Activated CD8-positive, alpha-beta memory T cell treated with anti-CD3 and anti-CD28 coated beads, Interleukin-2, amount 50 U/mL, for 4 hours (primary cell): ENCODE measurements around the gene ERBIN.
"Not testable (repeated sequence)": the region's sequence is repeated elsewhere in the genome, so short reads cannot be mapped to it uniquely, and the experiment has no call there.

Experiments used
- DNase-seq: peaks from one replicate; pipeline ENCODE4 v3.0.0-alpha.2; 2020

The ERBIN gene

GRCh38 chr5:66012271-66012670 lies 85.9 kb downstream of the ERBIN start:
- DNase-seq: no peak

- no peak for DNase-seq
These were observed 87.0 kb downstream of the ERBIN start for GRCh38 chr5:66013397-66013796.

- no peak for DNase-seq
These were observed 87.5 kb downstream of the ERBIN start for GRCh38 chr5:66013906-66014305.

- DNase-seq: no peak
These were observed 89.0 kb downstream of the ERBIN start for GRCh38 chr5:66015196-66015960.

GRCh38 chr5:66021585-66021984 lies 95.2 kb downstream of the ERBIN start:
- no peak for DNase-seq

- DNase-seq: no peak
These were observed 112.9 kb downstream of the ERBIN start for GRCh38 chr5:66039296-66039695.

- DNase-seq: no peak
These were observed 113.3 kb downstream of the ERBIN start for GRCh38 chr5:66039701-66040100.

GRCh38 chr5:66041627-66042026 lies 115.3 kb downstream of the ERBIN start:
- DNase-seq: no peak

GRCh38 chr5:66057239-66057638 lies 130.9 kb downstream of the ERBIN start:
- DNase-seq: no peak

- not testable (repeated sequence) for DNase-seq
These were observed 134.9 kb downstream of the ERBIN start for GRCh38 chr5:66061320-66061719.

- DNase-seq: not testable (repeated sequence)
These were observed 136.7 kb downstream of the ERBIN start for GRCh38 chr5:66063061-66063460.

GRCh38 chr5:66066826-66067225 lies 140.5 kb downstream of the ERBIN start:
- DNase-seq: no peak

- no peak for DNase-seq
These were observed 145.7 kb downstream of the ERBIN start for GRCh38 chr5:66072031-66072430.

- no peak for DNase-seq
These were observed 148.5 kb downstream of the ERBIN start for GRCh38 chr5:66074901-66075300.

- DNase-seq: no peak
These were observed 154.3 kb downstream of the ERBIN start for GRCh38 chr5:66080664-66081063.

- no peak for DNase-seq
These were observed 163.0 kb downstream of the ERBIN start for GRCh38 chr5:66089384-66089783.

- no peak for DNase-seq
These were observed 174.5 kb downstream of the ERBIN start for GRCh38 chr5:66100851-66101250.

- no peak for DNase-seq
These were observed 186.8 kb downstream of the ERBIN start for GRCh38 chr5:66113160-66113559.

GRCh38 chr5:66118304-66118703 lies 191.9 kb downstream of the ERBIN start:
- no peak for DNase-seq

GRCh38 chr5:66122379-66123034 lies 196.1 kb downstream of the ERBIN start:
- DNase-seq: no peak

GRCh38 chr5:66129144-66129543 lies 202.8 kb downstream of the ERBIN start:
- DNase-seq: no peak

GRCh38 chr5:66130493-66130892 lies 204.1 kb downstream of the ERBIN start:
- DNase-seq: no peak
